Measurements from ENCODE around the gene ZNF280C. TPM values are rescaled to one million over a fixed set of nuclear protein-coding genes. Genes with fewer than 3 reads are reported as not detected.

ZNF280C gene
- total RNA-seq, 4 donors from 2014 or later = 1.8 to 10.4 (median 6.0) TPM

DNA sequence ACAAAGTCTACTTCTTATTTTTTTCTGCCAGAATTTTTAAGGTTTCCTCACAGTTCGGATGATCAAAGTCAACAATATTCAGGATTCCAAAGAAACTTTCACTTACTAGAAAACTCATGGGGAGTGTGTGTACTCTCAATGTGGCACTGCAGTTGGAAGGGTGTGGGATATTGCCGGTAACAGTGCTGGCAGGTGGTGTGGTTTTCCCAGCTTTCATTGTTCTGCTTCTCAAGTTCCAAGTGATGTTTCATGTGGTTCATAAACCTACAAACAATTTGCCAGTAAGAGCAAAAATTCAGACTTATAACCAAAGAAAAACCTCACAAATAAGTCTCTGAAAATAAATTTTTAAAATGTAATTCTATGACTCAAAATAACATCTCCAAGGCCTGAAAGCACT, 39.8 kb downstream of the ZNF280C start:
- intact Hi-C loops (cut with DNase I; ENCODE audit: low total_unique reads) = no loop called here
- H3K27ac ChIP-seq = no peak overlapping the region
- TF ChIP-seq, protein P1, sequence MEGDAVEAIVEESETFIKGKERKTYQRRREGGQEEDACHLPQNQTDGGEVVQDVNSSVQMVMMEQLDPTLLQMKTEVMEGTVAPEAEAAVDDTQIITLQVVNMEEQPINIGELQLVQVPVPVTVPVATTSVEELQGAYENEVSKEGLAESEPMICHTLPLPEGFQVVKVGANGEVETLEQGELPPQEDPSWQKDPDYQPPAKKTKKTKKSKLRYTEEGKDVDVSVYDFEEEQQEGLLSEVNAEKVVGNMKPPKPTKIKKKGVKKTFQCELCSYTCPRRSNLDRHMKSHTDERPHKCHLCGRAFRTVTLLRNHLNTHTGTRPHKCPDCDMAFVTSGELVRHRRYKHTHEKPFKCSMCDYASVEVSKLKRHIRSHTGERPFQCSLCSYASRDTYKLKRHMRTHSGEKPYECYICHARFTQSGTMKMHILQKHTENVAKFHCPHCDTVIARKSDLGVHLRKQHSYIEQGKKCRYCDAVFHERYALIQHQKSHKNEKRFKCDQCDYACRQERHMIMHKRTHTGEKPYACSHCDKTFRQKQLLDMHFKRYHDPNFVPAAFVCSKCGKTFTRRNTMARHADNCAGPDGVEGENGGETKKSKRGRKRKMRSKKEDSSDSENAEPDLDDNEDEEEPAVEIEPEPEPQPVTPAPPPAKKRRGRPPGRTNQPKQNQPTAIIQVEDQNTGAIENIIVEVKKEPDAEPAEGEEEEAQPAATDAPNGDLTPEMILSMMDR (IDR thresholded peaks at IDR 0.05) = no peak
- TF ChIP-seq POLR2A (IDR thresholded peaks at IDR 0.05) = no peak

DNA sequence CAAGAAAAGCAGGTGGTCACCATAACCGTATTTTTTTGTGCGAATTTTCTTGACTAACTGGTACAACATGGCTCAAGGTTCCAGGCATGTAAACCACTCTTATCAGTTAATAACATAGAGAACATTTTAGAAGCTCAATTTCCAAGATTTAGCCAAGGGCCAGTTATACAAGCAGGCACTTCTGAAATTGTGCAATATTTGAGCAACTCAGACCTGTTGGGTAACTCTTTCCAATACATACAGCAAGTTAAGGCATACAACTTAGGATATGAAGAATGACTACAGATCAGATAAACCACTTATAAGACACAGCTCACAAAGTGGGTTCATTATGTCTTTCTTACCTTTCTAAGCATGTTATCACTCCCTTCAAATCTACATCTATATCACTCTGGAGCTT, 43.9 kb downstream of the ZNF280C start:
- Histone ChIP-seq H3K4me3 (no peak overlapping the region), H3K36me3 (no peaks in the 10 kb centered on the region), H3K27me3 (no peaks in the 10 kb centered on the region), H3K9me3 (no peaks in the 10 kb centered on the region), H3K27ac (no peak overlapping the region), H3K4me1 (no peaks in the 10 kb centered on the region)
- no peak for TF ChIP-seq POLR2A (IDR thresholded peaks at IDR 0.05)
- TF ChIP-seq, protein P1 (IDR thresholded peaks at IDR 0.05) = no peak
- no peak for DNase-seq
- intact Hi-C loops (cut with DNase I; ENCODE audit: low total_unique reads) = no loop called here

More for the DNA sequence above, 39.8 kb downstream of the ZNF280C start:
- Histone ChIP-seq H3K36me3 (no peaks in the 10 kb centered on the region), H3K4me1 (no peaks in the 10 kb centered on the region), H3K4me3 (no peak overlapping the region), H3K27me3 (no peaks in the 10 kb centered on the region), H3K9me3 (no peaks in the 10 kb centered on the region)
- DNase-seq = no peak

DNA sequence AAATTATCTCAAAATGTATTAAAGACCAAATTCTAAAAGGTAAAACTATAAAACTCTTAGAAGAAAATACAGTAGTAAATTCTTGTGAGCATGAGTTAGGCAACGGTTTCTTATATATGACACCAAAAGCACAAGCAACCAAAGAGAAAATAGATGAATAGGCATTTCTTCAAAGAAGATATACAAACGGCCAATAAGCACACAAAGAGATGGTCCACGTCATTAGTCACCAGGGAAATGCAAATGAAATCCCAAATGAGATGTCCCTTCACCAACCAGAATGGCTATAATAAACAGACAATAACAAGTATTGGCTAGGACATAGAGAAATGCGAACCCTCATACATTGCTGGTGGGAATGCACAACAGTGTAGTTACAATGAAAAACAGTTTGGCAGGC, 52.4 kb downstream of the ZNF280C start:
- intact Hi-C loops (cut with DNase I; ENCODE audit: low total_unique reads) = no loop called here
- DNase-seq = no peak
- H3K36me3 ChIP-seq = no peaks in the 10 kb centered on the region
- TF ChIP-seq, protein P1 (IDR thresholded peaks at IDR 0.05) = no peak
- TF ChIP-seq POLR2A (IDR thresholded peaks at IDR 0.05) = no peak
- H3K4me3 ChIP-seq = no peak overlapping the region
- no peaks in the 10 kb centered on the region for H3K9me3 ChIP-seq
- H3K27me3 ChIP-seq = no peaks in the 10 kb centered on the region
- no peaks in the 10 kb centered on the region for H3K4me1 ChIP-seq
- no peak overlapping the region for H3K27ac ChIP-seq

- TF ChIP-seq, protein P1 (IDR thresholded peaks at IDR 0.05) = no peak
- TF ChIP-seq POLR2A (IDR thresholded peaks at IDR 0.05) = no peak
- no peaks in the 10 kb centered on the region for H3K36me3 ChIP-seq
- no peak overlapping the region for H3K4me3 ChIP-seq
- intact Hi-C loops (cut with DNase I; ENCODE audit: low total_unique reads) = no loop called here
- no peaks in the 10 kb centered on the region for H3K4me1 ChIP-seq
- no peaks in the 10 kb centered on the region for H3K9me3 ChIP-seq
- H3K27me3 ChIP-seq = peaks cover 0 to 4% of the 10 kb centered on the region in 2 donors
- H3K27ac ChIP-seq = no peak overlapping the region
- DNase-seq = no peak
These were observed 55.3 kb downstream of the ZNF280C start for GRCh38 chrX:130213376-130213775.

DNA sequence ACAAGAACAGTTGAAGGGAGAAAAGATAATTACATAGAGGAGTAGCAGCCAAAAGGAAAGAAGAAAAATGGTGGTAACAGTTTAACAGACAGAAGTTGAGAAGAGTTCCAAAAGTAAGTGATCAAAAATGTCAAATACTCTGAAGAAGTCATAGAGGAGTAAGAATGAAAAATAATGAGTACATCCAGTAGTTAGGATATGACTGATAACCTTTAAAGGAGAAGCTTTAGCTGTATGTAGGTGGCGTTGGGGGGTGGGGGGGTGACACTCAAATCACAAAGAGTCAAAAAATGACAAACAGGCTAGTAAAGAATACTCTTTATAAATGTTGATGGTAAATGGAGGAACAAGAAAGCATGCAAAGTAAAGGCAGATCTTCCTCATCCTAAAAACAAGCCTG, 56.3 kb downstream of the ZNF280C start:
- H3K4me3 ChIP-seq = no peak overlapping the region
- H3K27me3 ChIP-seq = peaks cover 0 to 4% of the 10 kb centered on the region in 2 donors
- no peak for DNase-seq
- intact Hi-C loops (cut with DNase I; ENCODE audit: low total_unique reads) = no loop called here
- no peaks in the 10 kb centered on the region for H3K36me3 ChIP-seq
- H3K4me1 ChIP-seq = no peaks in the 10 kb centered on the region
- TF ChIP-seq POLR2A (IDR thresholded peaks at IDR 0.05) = no peak
- TF ChIP-seq, protein P1 (IDR thresholded peaks at IDR 0.05) = no peak
- H3K27ac ChIP-seq = no peak overlapping the region
- no peaks in the 10 kb centered on the region for H3K9me3 ChIP-seq

Measured in uterus (tissue), 4 donors.